ENCODE measurements around the gene SDHB. TPM values are rescaled to one million over a fixed set of nuclear protein-coding genes. Genes with fewer than 3 reads are reported as not detected.

SDHB gene
- total and polyA plus RNA-seq, 9 of the 15 experiments (the other 6 are each of a cell fraction or from before 2014, with no cell fraction given) = 207 to 554 (median 365) TPM

DNA sequence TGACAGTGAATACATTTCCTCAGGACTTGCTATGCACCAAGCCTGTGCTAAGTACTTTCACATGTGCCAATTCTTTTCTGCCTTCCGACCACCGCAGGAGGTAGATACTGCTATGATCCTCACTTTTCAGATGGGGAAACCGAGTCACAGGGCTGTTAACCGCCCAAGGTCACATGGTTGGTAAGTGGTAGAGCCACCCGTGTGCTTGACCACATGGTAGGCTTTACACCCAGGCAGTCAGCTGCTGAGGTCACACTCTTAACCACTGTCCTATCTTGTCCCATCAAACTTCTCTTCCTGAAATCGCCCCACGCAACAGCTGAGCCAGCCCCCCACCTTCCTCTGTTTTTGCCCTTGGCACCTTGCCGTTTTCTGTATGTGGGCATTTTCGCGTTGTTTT, 31.0 kb upstream of the SDHB start (continued):
- TF ChIP-seq, protein P1, sequence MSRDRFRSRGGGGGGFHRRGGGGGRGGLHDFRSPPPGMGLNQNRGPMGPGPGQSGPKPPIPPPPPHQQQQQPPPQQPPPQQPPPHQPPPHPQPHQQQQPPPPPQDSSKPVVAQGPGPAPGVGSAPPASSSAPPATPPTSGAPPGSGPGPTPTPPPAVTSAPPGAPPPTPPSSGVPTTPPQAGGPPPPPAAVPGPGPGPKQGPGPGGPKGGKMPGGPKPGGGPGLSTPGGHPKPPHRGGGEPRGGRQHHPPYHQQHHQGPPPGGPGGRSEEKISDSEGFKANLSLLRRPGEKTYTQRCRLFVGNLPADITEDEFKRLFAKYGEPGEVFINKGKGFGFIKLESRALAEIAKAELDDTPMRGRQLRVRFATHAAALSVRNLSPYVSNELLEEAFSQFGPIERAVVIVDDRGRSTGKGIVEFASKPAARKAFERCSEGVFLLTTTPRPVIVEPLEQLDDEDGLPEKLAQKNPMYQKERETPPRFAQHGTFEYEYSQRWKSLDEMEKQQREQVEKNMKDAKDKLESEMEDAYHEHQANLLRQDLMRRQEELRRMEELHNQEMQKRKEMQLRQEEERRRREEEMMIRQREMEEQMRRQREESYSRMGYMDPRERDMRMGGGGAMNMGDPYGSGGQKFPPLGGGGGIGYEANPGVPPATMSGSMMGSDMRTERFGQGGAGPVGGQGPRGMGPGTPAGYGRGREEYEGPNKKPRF (IDR thresholded peaks at IDR 0.05; ENCODE audit: low read depth, low read length) = no peak
- TF ChIP-seq BHLHE40 (IDR thresholded peaks at IDR 0.05; ENCODE audit: low read length) (0 out of 2 replicates have a peak, but pooled peaks have one; percentile 25), VEZF1 (CRISPR knock-in tag; IDR thresholded peaks at IDR 0.05) (peak; percentile 64), ZNF668 (CRISPR knock-in tag; IDR thresholded peaks at IDR 0.05) (no peak), ZNF165 (CRISPR knock-in tag; IDR thresholded peaks at IDR 0.05; ENCODE audit: borderline replicate concordance) (0 out of 2 replicates have a peak, but pooled peaks have one; percentile 77)

DNA sequence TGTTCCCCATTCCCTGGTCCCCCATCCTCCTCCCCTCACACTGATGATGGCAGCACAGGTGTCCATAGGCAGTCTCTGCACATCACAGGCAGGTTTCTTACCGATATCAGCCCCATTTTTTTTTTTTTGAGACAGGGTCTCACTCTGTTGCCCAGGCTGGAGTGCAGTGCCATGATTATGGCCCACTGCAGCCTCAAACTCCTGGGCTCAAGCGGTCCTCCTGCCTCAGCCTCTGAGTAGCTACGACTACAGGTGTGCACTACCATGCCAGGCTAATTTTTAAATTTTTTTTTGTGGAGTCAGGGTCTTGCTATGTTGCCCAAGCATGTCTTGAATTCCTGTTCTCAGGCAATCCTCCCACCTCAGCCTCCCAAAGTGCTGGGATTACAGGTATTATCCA, 28.9 kb upstream of the SDHB start:
- DNase-seq (ENCODE audit: extremely low read depth in 1 of 4, low spot score in 3 of 4) = no peak
- BruUV-seq (replicated peaks) = no TSS peak

More for the DNA sequence above, 28.9 kb upstream of the SDHB start:
- no peak overlapping the region for H3K9ac ChIP-seq (ENCODE audit: insufficient read depth in 1 of 2, low read depth in 2 of 2, low read length in 2 of 2)
- H3K9me1 ChIP-seq (ENCODE audit: control insufficient read depth, insufficient read depth, low read length) = no peaks in the 10 kb centered on the region
- peaks cover 38 to 75% of the 10 kb centered on the region in 2 experiments for H3K27me3 ChIP-seq (ENCODE audit: control insufficient read depth in 2 of 2, insufficient read depth in 2 of 2, low read length in 2 of 2)
- no peaks in the 10 kb centered on the region for H3K36me3 ChIP-seq (ENCODE audit: control insufficient read depth, insufficient read depth, low read length)
- intact Hi-C loops (cut with micrococcal nuclease) = no loop called here
- ATAC-seq (no peak), FAIRE-seq (no peak)
- H3K9me3 ChIP-seq (replicated peaks; ENCODE audit: control insufficient read depth, insufficient read depth, low read depth, low read length) = no peaks in the 10 kb centered on the region
- ChIA-PET POLR2A (interaction anchor here (1.1 to 1.2 kb wide), 2 partner anchors 13 to 29 kb away, joined by 3 read pairs; no protein-coding TSS in a partner anchor), CTCF (ENCODE audit: low intra/inter-chr PET ratio) (no interaction called here)
- in situ Hi-C loops (cut with MboI) = no loop called here
- H2AFZ ChIP-seq (ENCODE audit: low read depth, low read length) = no peak overlapping the region
- 0% methylated on average over 3 of the region's 3 CpGs for WGBS (ENCODE audit: insufficient coverage, low coverage, missing lambda C conversion rate)
- H3K27ac ChIP-seq (ENCODE audit: extremely low read depth, low read depth, low read length) = no peak overlapping the region
- H3K4me1 ChIP-seq (replicated peaks in 1 of 2; ENCODE audit: control insufficient read depth in 2 of 2, insufficient read depth in 2 of 2, low read length in 2 of 2) = no peaks in the 10 kb centered on the region
- peaks cover 5% of the 10 kb centered on the region; the same call in 1 of the 2 replicates for H4K20me1 ChIP-seq (replicated peaks; ENCODE audit: control insufficient read depth, insufficient read depth, low read length)
- no peaks in the 10 kb centered on the region for H3K79me2 ChIP-seq (ENCODE audit: control insufficient read depth, insufficient read depth, low read length)
- peak; percentile 77 for TF ChIP-seq ZNF121 (CRISPR knock-in tag; conservative IDR thresholded peaks at IDR 0.05)
- TF ChIP-seq, protein P2, sequence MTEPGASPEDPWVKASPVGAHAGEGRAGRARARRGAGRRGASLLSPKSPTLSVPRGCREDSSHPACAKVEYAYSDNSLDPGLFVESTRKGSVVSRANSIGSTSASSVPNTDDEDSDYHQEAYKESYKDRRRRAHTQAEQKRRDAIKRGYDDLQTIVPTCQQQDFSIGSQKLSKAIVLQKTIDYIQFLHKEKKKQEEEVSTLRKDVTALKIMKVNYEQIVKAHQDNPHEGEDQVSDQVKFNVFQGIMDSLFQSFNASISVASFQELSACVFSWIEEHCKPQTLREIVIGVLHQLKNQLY (CRISPR knock-in tag; conservative IDR thresholded peaks at IDR 0.05) = no peak
- no peak overlapping the region for H3K4me3 ChIP-seq
- H3K4me2 ChIP-seq (ENCODE audit: insufficient read depth, low read length) = no peak overlapping the region
